Activated naive CD4-positive, alpha-beta T cell treated with anti-CD3 and anti-CD28 coated beads, Interleukin-2, amount 50 U/mL, for 24 hours (primary cell): Measurements from ENCODE around the gene LGMN.

Experiments
- H3K27ac Mint-ChIP-seq: one replicate; pipeline ENCODE4 v1.8.0; 2021; ENCODE audit warnings: mild to moderate bottlenecking, mixed read lengths
- H3K27me3 Mint-ChIP-seq: one replicate; pipeline ENCODE4 v1.8.0; 2021; ENCODE audit warnings: mixed read lengths
- H3K36me3 Mint-ChIP-seq: one replicate; pipeline ENCODE4 v1.8.0; 2021; ENCODE audit warnings: mixed read lengths
- H3K4me1 Mint-ChIP-seq: one replicate; pipeline ENCODE4 v1.8.0; 2021; ENCODE audit warnings: mixed read lengths
- H3K4me3 Mint-ChIP-seq: one replicate; pipeline ENCODE4 v1.8.0; 2021; ENCODE audit warnings: mild to moderate bottlenecking, mixed read lengths
- H3K9me3 Mint-ChIP-seq: one replicate; pipeline ENCODE4 v1.8.0; 2021; ENCODE audit warnings: mixed read lengths

Gene LGMN

DNA sequence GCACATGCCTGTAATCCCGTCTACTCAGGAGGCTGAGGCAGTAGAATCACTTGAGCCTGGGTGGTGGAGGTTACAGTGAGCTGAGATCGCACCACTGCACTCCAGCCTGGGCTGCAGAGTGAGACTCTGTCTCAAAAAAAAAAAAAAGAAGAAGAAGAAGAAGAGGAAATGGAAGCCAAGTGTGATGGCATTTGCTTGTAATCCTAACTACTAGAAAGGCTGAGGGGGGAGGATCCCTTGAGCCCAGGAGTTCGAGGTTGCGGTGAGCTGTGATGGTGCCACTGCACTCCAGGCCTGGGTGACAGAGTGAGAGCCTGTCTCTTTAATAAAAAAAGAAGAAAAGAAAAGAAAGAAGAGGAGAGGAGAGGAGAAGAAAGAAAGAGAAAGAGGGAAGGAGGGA is 52.1 kb downstream of the LGMN start:
- no peak overlapping the region for H3K27ac Mint-ChIP-seq
- peaks cover 53% of the 10 kb centered on the region for H3K4me1 Mint-ChIP-seq
- no peaks in the 10 kb centered on the region for H3K36me3 Mint-ChIP-seq
- no peak overlapping the region for H3K4me3 Mint-ChIP-seq
- H3K27me3 Mint-ChIP-seq = no peaks in the 10 kb centered on the region
- no peaks in the 10 kb centered on the region for H3K9me3 Mint-ChIP-seq

DNA sequence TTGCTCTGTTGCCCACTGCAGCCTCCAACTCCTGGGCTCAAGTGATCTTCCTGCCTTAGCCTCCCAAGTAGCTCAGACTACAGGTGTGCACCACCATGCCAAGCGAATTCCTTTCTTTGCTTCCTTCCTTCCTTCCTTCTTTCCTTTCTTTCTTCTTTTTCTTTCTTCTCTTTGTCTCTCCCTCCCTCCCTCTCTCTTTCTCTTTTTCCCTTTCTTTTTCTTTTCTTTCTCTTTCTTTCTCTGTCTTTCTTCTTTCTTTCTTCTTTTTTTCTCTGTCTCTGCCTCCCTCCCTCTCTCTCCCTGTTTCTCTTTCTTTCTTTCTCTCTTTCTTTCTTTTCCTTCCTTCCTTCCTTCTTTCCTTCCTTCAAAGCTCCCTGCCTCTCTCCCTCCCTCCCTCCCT is 52.9 kb downstream of the LGMN start:
- H3K4me3 Mint-ChIP-seq = no peak overlapping the region
- H3K27ac Mint-ChIP-seq = peak overlapping the region; percentile 46
- H3K36me3 Mint-ChIP-seq = no peaks in the 10 kb centered on the region
- H3K27me3 Mint-ChIP-seq = no peaks in the 10 kb centered on the region
- peaks cover 53% of the 10 kb centered on the region for H3K4me1 Mint-ChIP-seq
- no peaks in the 10 kb centered on the region for H3K9me3 Mint-ChIP-seq

DNA sequence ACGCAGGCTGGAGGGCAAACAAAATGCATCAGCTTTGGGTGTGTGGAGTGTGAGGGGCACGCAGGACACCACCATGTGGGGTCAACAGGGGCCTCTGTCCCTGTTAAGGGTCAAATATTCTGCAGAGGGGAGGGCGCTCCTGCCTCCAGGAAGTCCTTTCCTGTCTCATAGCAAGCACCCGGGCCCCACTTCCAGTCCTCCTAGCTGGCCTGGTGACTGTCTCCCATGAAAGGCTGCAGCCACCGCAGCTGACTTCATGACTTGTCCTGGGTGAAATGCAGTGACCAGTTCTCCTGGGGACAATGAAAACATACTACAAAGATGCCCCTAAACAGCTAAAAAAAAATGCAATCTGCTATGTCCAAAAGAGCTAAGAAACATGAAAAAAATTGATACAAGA is 53.6 kb downstream of the LGMN start:
- H3K27ac Mint-ChIP-seq = no peak overlapping the region

DNA sequence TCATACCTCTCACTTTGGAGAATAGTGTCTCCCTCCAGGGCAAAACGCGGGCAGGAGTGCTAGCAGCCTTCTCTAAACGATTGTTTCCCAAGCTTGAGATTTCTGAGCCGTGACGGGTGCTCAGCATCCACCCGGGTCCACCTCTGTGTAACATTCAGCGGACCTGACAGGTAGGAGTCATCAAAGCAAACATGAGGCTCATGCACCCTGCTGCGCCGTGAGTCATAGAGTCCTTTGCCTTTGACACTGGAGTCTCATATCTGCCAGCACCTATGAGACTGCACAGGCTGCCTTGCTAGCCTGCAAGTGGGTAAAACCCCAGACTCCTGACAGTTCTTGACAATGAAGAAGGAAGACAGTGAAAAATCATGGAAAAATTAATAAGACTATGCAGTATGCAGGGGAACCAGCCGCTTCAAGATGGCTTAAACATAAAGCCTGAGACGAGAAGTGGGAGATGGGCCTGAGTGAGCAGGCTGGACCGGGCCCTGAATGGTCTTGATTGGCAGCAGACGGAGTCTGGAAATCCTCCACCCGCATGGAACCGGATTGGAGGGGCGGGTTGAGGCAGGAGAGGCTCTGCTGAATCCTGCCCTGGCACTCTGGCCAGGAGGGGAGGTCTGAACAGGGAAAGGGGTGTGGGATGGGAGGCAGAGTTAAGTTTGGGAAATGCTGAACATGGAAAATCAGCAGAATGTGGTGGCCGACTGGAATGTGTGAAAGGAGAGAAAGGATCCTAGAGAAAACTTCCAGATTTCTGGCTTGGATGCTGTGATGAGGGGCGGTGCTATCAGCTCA is 54.2 kb downstream of the LGMN start:
- Mint-ChIP-seq H3K27me3 (no peaks in the 10 kb centered on the region), H3K27ac (peak overlapping the region; percentile 37), H3K4me3 (no peak overlapping the region), H3K9me3 (no peaks in the 10 kb centered on the region), H3K36me3 (no peaks in the 10 kb centered on the region), H3K4me1 (peaks cover 53% of the 10 kb centered on the region)

More for the DNA sequence above, 53.6 kb downstream of the LGMN start:
- H3K36me3 Mint-ChIP-seq = no peaks in the 10 kb centered on the region
- H3K9me3 Mint-ChIP-seq = no peaks in the 10 kb centered on the region
- H3K4me1 Mint-ChIP-seq = peaks cover 53% of the 10 kb centered on the region
- no peaks in the 10 kb centered on the region for H3K27me3 Mint-ChIP-seq
- H3K4me3 Mint-ChIP-seq = no peak overlapping the region

DNA sequence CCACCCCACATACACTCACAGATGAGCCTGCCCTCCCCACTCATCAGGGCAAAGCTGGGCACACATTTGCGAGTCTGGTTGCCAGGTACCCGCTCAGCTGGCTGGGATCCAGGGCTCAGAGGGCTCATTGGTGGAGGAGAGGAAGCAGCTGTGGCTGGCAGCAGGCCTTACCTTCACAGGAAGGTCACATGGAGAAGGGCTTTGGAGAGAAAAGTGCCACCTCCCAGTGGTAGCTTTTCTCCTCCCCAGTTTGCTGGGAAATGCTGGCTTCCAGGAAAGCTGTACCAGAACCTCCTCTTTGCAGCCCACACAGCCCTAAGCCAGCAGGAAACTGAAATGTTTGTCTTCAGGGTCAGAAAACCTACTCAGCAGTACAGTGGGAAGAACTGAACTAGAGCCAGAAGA is 55.6 kb downstream of the LGMN start:
- H3K27ac Mint-ChIP-seq = peak overlapping the region; percentile 51
- H3K4me1 Mint-ChIP-seq = peaks cover 50% of the 10 kb centered on the region
- H3K27me3 Mint-ChIP-seq = no peaks in the 10 kb centered on the region
- H3K4me3 Mint-ChIP-seq = no peak overlapping the region
- no peaks in the 10 kb centered on the region for H3K36me3 Mint-ChIP-seq
- H3K9me3 Mint-ChIP-seq = no peaks in the 10 kb centered on the region

DNA sequence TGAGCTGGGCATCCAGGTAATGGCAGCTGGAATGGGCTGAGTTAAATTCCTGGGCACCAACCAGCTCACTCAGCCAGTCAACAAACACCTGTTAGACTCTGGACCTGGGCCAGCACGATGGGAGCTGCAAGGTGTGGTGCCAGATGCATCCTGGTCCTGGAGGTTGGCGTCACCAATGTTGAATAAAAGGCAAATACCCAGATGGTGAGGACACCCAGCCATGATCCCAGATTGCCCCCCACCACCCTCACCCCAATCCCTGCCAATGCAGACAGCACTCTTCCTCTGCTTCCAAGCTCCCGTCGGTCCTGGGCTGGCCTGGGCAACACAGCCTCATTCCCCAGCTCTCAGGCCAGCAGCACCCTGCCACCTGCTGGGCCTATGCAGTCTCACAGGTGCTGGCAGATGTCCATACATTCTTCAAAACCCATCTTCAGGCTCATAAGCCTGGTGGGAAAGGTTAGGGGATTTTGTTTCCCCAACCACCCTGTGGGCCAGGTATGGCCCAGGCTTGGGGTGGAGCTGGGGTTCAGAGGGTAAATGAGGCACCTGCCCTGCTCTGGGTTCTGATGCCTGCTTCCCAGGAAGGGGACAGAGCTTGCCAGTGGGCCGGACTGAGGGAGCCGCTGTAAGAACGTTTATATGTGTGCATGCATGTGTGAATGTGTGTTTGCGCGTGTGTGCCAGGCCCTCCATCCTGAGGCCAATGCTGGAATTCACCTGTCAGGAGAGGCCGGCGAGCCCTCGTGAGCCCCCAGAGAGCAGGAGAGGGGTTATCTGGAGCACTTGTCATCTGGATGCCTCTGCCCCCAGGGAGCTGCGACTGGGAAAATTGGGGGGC is 58.0 kb downstream of the LGMN start:
- Mint-ChIP-seq H3K4me3 (no peak overlapping the region), H3K9me3 (no peaks in the 10 kb centered on the region), H3K36me3 (peaks cover 3% of the 10 kb centered on the region), H3K27ac (peak overlapping the region; percentile 35), H3K4me1 (peaks cover 33% of the 10 kb centered on the region), H3K27me3 (no peaks in the 10 kb centered on the region)

DNA sequence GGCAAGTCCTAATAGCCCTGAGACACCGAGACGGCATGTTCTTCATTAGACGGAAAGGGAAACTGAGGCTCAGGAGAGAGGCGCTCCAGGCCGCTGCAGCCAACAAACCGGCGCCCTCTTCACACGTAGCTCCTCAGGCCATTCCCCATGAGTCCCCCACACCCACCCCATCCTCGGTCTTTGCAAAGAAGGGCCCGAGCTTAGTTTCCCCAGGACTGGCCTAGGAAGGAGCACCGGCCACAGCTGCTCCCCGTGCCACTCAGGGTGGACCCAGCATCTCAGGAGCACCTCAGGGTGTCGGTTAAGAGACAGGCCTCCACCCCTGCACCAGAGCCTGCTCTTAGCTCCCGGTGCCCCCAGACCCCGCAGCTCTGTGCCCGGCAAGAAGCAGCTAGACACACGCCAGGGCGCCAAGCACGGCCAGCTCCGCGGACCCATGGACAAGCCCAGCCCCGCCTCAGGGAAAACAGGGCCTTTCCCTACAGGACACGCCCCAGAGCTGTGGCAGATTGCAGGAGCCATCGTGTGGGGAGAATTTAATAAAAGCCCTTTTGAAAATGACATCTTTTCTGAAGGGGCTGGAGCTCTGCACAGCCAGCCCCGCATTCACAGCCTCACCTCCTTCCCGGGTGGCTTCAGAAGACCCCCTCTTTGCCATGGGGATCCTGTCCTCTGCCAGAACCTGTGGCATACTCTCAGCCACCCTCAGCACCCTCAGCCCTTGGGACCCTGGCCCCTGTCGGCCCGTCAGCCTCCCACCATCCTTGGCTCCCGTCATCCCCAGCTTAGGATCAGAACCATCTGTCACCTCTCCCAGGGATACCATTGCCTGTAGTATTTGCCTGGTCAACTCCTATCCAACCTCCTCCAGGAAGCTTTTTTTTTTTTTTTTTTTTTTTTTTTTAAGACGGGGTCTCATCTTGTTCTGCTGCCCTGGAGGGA is 59.7 kb downstream of the LGMN start:
- peaks cover 3% of the 10 kb centered on the region for H3K36me3 Mint-ChIP-seq
- no peaks in the 10 kb centered on the region for H3K27me3 Mint-ChIP-seq
- H3K27ac Mint-ChIP-seq = no peak overlapping the region
- no peaks in the 10 kb centered on the region for H3K9me3 Mint-ChIP-seq
- H3K4me1 Mint-ChIP-seq = peaks cover 18% of the 10 kb centered on the region
- H3K4me3 Mint-ChIP-seq = no peak overlapping the region

DNA sequence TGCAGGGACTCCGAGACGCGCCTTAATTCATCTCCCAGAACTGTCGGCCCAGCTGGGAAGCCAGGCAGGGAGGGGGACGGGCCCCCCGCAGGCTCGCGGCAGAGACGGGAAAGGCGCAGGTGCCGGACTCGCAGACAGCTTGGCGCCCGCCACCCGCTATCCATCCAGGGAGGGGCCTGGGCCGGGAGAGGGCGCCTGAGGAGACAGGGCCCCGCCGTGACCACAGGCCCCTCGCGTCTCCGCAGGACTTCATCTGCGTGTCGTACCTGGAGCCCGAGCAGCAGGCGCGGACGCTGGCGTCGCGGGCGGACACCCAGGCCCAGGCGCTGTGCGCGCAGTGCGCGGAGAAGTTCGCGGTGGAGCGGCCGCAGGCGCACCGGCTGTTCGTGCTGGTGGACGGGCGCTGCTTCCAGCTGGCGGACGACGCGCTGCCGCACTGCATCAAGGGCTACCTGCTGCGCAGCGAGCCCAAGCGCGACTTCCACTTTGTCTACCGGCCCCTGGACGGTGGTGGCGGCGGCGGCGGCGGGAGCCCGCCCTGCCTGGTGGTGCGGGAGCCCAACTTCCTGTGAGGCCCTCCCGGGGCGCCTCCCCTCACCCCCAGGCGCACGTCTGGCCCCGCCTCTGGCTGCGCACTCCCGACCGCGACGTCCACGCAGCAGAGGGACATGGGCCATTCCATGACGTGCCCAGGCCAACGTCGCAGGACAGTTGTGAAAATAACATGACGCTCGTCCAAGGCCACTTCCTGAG is 60.6 kb downstream of the LGMN start:
- Mint-ChIP-seq H3K4me1 (peaks cover 9% of the 10 kb centered on the region), H3K36me3 (peaks cover 3% of the 10 kb centered on the region), H3K27ac (no peak overlapping the region), H3K4me3 (no peak overlapping the region), H3K9me3 (no peaks in the 10 kb centered on the region), H3K27me3 (no peaks in the 10 kb centered on the region)

DNA sequence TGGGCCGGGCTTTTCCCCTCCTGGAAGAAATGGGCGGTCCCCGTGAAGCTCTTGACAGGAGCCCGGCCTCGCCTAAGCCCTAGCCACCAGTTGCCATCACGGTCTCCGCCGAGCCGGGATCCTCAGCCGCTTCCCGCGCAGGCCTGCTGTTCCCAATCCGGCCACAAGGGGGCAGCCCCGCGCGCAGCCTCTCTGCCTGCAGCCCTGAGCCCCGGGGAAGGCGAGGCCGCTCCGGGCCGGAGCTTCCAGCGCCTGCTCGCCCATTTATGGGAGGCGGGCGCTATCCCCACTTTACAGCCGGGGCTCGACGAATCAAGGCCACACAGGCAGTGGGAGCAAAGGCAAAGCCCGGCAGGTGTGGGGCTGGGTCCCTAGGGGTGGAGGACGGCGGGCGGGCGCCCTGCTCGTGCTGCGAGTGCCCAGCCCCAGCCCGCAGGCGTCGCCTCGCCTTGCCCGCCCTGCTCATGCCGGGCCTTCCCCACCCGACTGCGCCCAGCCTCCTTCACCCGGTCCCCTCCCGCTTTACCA is 61.5 kb downstream of the LGMN start:
- Mint-ChIP-seq H3K9me3 (no peaks in the 10 kb centered on the region), H3K27me3 (no peaks in the 10 kb centered on the region), H3K4me3 (no peak overlapping the region), H3K27ac (no peak overlapping the region), H3K4me1 (peaks cover 3% of the 10 kb centered on the region), H3K36me3 (peaks cover 3% of the 10 kb centered on the region)

DNA sequence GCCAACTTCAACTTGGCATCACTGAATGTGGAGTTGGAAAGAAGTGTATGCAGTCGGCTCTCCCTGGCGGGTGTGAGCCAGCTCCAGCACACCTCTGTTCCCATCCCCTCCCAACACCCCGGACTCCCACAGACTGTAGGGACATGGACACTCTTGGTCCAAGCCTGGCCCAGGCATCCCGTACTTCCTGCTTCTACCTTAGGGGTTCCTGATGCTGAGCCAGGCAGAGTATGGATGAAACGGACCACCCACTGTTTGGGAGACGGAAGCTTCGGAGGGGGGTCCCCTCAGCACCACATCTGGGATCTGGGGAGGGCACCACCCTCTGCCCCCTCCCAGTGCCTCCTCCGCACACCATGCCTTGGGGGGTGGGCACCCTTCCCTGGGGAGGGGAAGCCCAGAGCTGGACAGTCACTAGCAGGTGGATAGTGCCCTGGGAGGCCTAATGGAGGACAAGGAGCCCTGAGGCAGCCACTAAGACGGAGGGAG is 62.0 kb downstream of the LGMN start:
- H3K4me1 Mint-ChIP-seq = peaks cover 4% of the 10 kb centered on the region
- peaks cover 3% of the 10 kb centered on the region for H3K36me3 Mint-ChIP-seq
- H3K27ac Mint-ChIP-seq = no peak overlapping the region
- H3K9me3 Mint-ChIP-seq = no peaks in the 10 kb centered on the region
- H3K27me3 Mint-ChIP-seq = no peaks in the 10 kb centered on the region
- no peak overlapping the region for H3K4me3 Mint-ChIP-seq

DNA sequence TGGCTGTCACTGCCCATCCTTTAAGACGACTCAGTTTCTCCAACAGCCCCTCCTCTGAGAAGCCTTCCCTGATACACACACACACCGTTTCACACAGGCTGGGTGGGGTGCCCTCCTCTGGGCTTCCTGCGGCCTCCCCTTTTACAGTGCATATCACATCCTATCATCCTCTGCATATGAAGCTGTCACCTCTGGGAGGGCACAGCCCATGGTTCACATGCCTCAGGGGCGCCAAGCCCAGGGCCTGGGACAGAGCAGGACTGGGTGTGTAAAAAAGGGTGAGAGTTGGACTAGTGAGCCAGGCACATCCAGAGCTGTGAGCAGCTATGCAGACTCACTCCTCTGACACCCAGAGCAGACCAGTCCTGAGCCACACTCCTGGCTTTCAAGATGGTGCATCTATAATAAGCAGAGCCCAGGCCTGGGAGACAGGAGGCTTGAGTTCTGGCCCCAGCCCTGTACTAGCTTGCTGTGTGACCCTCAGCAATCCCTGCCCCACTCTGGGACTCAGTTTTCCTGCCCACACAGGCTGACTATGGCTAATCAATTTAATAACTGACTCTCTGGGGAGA is 62.6 kb downstream of the LGMN start:
- H3K36me3 Mint-ChIP-seq = peaks cover 3% of the 10 kb centered on the region

DNA sequence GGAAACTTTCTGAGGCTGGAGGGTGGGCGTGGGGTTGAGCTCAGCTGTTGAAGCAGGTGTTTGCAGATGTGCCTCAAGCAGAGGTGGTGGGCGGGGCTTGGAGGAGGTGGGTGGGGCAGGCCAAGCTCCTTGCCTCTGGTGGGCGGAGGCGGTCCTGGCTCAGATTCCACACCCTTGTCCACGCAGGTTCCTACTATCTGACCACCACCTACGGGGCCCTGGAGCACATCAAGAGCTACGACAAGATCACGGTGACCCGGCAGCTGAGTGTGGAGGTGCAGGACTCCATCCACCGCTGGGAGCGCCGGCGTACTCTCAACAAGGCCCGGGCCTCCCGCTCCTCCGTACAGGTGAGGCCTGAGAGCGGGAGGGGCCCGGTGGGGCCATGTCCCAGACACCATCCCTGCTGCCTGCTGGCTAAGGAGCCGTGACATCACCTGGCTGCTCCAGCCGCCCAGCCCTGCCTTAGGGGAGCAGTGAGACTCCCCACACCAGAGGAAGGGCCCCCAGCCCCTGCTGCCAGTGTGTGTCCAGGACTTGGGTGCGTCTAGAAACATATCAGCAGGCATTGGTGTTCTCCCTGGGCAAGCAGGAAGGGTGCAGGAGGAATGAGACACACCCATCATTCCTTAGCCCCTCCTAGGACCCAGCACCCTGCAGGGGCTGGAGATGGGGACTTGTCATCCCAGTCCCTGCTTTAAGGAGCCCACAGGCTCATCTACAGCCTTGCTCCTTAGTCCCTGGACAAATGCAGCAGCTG is 63.4 kb downstream of the LGMN start:
- H3K4me1 Mint-ChIP-seq = peaks cover 11% of the 10 kb centered on the region
- no peak overlapping the region for H3K27ac Mint-ChIP-seq
- no peaks in the 10 kb centered on the region for H3K9me3 Mint-ChIP-seq
- no peaks in the 10 kb centered on the region for H3K27me3 Mint-ChIP-seq
- no peak overlapping the region for H3K4me3 Mint-ChIP-seq
- peaks cover 7% of the 10 kb centered on the region for H3K36me3 Mint-ChIP-seq

More for the DNA sequence above, 62.6 kb downstream of the LGMN start:
- H3K27me3 Mint-ChIP-seq = no peaks in the 10 kb centered on the region
- no peak overlapping the region for H3K4me3 Mint-ChIP-seq
- H3K9me3 Mint-ChIP-seq = no peaks in the 10 kb centered on the region
- peaks cover 10% of the 10 kb centered on the region for H3K4me1 Mint-ChIP-seq
- H3K27ac Mint-ChIP-seq = peak overlapping the region; percentile 41

DNA sequence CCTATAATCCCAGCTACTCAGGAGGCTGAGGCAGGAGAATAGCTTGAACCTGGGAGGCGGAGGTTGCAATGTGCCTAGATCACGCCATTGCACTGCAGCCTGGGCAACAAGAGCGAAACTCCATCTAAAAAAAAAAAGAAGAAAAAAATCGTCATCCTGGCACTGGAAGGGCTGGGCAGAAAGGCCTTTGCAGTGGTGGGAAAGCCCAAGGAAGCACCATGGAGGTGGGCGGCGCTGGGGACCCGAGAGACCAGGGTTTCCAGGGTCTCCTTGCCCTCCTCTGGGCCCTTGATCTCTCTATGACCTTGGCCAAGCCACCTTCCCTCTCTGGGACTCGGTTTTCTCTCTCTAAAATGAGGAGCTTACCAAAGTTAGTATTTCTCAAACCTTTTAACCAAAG is 65.4 kb downstream of the LGMN start:
- Mint-ChIP-seq H3K27ac (peak overlapping the region; percentile 30), H3K9me3 (no peaks in the 10 kb centered on the region), H3K27me3 (no peaks in the 10 kb centered on the region), H3K4me3 (no peak overlapping the region), H3K36me3 (peaks cover 12% of the 10 kb centered on the region), H3K4me1 (peaks cover 11% of the 10 kb centered on the region)
